Right lobe of liver (tissue), 6 donors: ENCODE results near the gene TANGO2. TPM values are rescaled to one million over a fixed set of nuclear protein-coding genes. Genes with fewer than 3 reads are reported as not detected.

Experiments
- ATAC-seq, 4 donors: fragments of 200-7000 bp; cut with Tn5 transposase; one replicate each; pipeline ENCODE4 v1.9.1; 2020; ENCODE audit warnings: mild to moderate bottlenecking in 4 of 4, moderate library complexity in 4 of 4
- DNase-seq, 3 donors: peaks; one replicate each; pipeline ENCODE4 v3.0.0-alpha.2; 2020
- H3K27ac ChIP-seq, 3 donors: fragments of 200-600 bp; one replicate each; pipeline ENCODE4 v1.8.0; 2022
- H3K27me3 ChIP-seq, 2 donors: fragments of 200-600 bp; one replicate each; pipeline ENCODE4 v1.8.0; 2022
- H3K36me3 ChIP-seq, 4 donors: fragments of 200-600 bp; sonication (generic) in 1 of 4; one replicate each; pipeline versions ENCODE4 v1.5.1 to v1.8.0; 2017 to 2022; ENCODE audit warnings: control low read depth in 1 of 4
- H3K4me1 ChIP-seq, 4 donors: fragments of 200-600 bp; sonication (generic) in 1 of 4; one replicate each; pipeline versions ENCODE4 v1.5.1 to v1.8.0; 2017 to 2022; ENCODE audit warnings: control low read depth in 1 of 4
- H3K4me3 ChIP-seq, 3 donors: fragments of 200-600 bp; one replicate each; pipeline ENCODE4 v1.8.0; 2022
- H3K9me3 ChIP-seq, 4 donors: fragments of 200-600 bp; sonication (generic) in 1 of 4; one replicate each; pipeline versions ENCODE4 v1.5.1 to v1.8.0; 2017 to 2022; ENCODE audit warnings: control low read depth in 1 of 4
- CTCF ChIP-seq, 4 donors: fragments of 200-600 bp in 3 of 4; fragments of 450-650 bp in 1 of 4; IDR thresholded peaks; one replicate each; pipeline versions ENCODE4 v1.5.1 to v1.8.0; 2016 to 2022; ENCODE audit warnings: antibody characterized with exemption in 4 of 4, mild to moderate bottlenecking in 2 of 4
- POLR2A ChIP-seq: fragments of 450-650 bp; IDR thresholded peaks from one replicate; pipeline ENCODE4 v1.6.1; 2017; ENCODE audit warnings: antibody characterized with exemption, mild to moderate bottlenecking
- WGBS: methylation state at CpG from one replicate; pipeline ENCODE4 v1.1.6; 2018; ENCODE audit warnings: low coverage, low lambda C conversion rate; ENCODE audit not compliant: insufficient coverage; ENCODE audit errors: missing lambda C conversion rate; 5-methylcytosine and 5-hydroxymethylcytosine counted together
- intact Hi-C, 2 donors: fragments of 100-400 bp; cut with DNase I; formaldehyde crosslinking; loops; one replicate each; pipeline versions ENCODE4 v1.11.2 to v1.14.1; 2022
- total RNA-seq, 6 experiments: library from RNA; depleted of rRNA in 2 of 6; stranded (reverse); fragments of >200 nt in 2 of 6; fragmentation: NEBNext Ultra II Directional in 3 of 6; extraction: Animal tissue kit (Norgen Biotek cat#: 25700) in 3 of 6; gene quantifications; one replicate each; pipeline versions ENCODE4 v1.1.0 to v1.2.4, GENCODE V29; 2016 to 2023
- donor health status: DM: no; HTN: yes; CAD: no.
- donor health status: DM: no; HTN: no; CAD: no.
- donor health status: DM: no; HTN: no; CAD: no.
- donor health status: DM: no; HTN: yes; CAD: no.
- donor health status: DM: no; HTN: yes; CAD: no.

TANGO2 gene
- total RNA-seq, 6 experiments from 2014 or later, result 11.0 to 27.0 (median 15.5) TPM

- Histone ChIP-seq H3K27ac (no peak overlapping the region), H3K4me1 (peaks cover 0 to 40% (median 11%) of the 10 kb centered on the region in 4 donors), H3K27me3 (no peaks in the 10 kb centered on the region), H3K9me3 (no peaks in the 10 kb centered on the region), H3K36me3 (no peaks in the 10 kb centered on the region), H3K4me3 (no peak overlapping the region)
- intact Hi-C loops, result no loop called here
- no peak for TF ChIP-seq POLR2A
- no peak for TF ChIP-seq CTCF (IDR thresholded peaks at IDR 0.05)
- 60% methylated on average over 7 of the region's 18 CpGs for WGBS
- DNase-seq (peak in 1 of 3 donors; percentile 52), ATAC-seq (no peak)
Measured at GRCh38 chr22:19995611-19996339, 25.1 kb upstream of the TANGO2 start.

GRCh38 chr22:19996694-19997384, 24.1 kb upstream of the TANGO2 start:
- H3K9me3 ChIP-seq, result no peaks in the 10 kb centered on the region
- TF ChIP-seq CTCF (IDR thresholded peaks at IDR 0.05) (no peak), POLR2A (no peak)
- H3K27ac ChIP-seq, result no peak overlapping the region

GRCh38 chr22:19997561-19998231, 23.2 kb upstream of the TANGO2 start:
- WGBS, result no CpG with 5 or more reads among the region's 19 CpGs
- Histone ChIP-seq H3K4me3 (no peak overlapping the region), H3K36me3 (no peaks in the 10 kb centered on the region), H3K27me3 (no peaks in the 10 kb centered on the region), H3K4me1 (peaks cover 0 to 38% (median 11%) of the 10 kb centered on the region in 4 donors), H3K9me3 (no peaks in the 10 kb centered on the region), H3K27ac (no peak overlapping the region)
- ATAC-seq, result no peak
- TF ChIP-seq CTCF (IDR thresholded peaks at IDR 0.05) (no peak), POLR2A (no peak)
- peak in 1 of 3 donors; percentile 43 for DNase-seq
- intact Hi-C loops, result no loop called here

More at GRCh38 chr22:19996694-19997384, 24.1 kb upstream of the TANGO2 start:
- Histone ChIP-seq H3K4me3 (no peak overlapping the region), H3K4me1 (peaks cover 0 to 40% (median 11%) of the 10 kb centered on the region in 4 donors), H3K36me3 (no peaks in the 10 kb centered on the region), H3K27me3 (no peaks in the 10 kb centered on the region)
- 72% methylated on average over 5 of the region's 12 CpGs for WGBS
- intact Hi-C loops, result no loop called here
- ATAC-seq (no peak), DNase-seq (peak in 1 of 3 donors; percentile 48)

- peaks cover 0 to 1% (median 0%) of the 10 kb centered on the region in 4 donors for H3K9me3 ChIP-seq
- DNase-seq (peak in 1 of 3 donors; percentile 40), ATAC-seq (peak in 1 of 4 donors; percentile 3)
- no peak overlapping the region for H3K4me3 ChIP-seq
- H3K36me3 ChIP-seq, result no peaks in the 10 kb centered on the region
- intact Hi-C loops, result no loop called here
- H3K4me1 ChIP-seq, result peaks cover 0 to 31% (median 11%) of the 10 kb centered on the region in 4 donors
- H3K27ac ChIP-seq, result no peak overlapping the region
- no peak for TF ChIP-seq POLR2A
- no peak for TF ChIP-seq CTCF (IDR thresholded peaks at IDR 0.05)
- 30% methylated on average over 4 of the region's 16 CpGs for WGBS
- no peaks in the 10 kb centered on the region for H3K27me3 ChIP-seq
Measured at GRCh38 chr22:19998232-19998951, 22.5 kb upstream of the TANGO2 start.
